AG10803 (cell line): ENCODE data around the gene ELSPBP1.

Experiments
- DNase-seq: peaks from one replicate; pipeline ENCODE4 v3.0.0; 2010; ENCODE audit warnings: low read depth
- H3K4me3 ChIP-seq: 2 replicates; pipeline ENCODE4 v1.5.1; 2011; ENCODE audit warnings: mild to moderate bottlenecking, low read length, control low read depth
- CTCF ChIP-seq: conservative IDR thresholded peaks from 2 replicates; pipeline ENCODE4 v1.5.1; 2011; ENCODE audit warnings: mild to moderate bottlenecking, low read length, control low read depth, inconsistent platforms

Gene ELSPBP1

GRCh38 chr19:48043675-48044258 lies 49.3 kb downstream of the ELSPBP1 start, which contains the start of gene CABP5:
TSS of gene CABP5 (minus strand) at chr19:48044079. CDS start at chr19:48043922, 157 bp downstream.
- TF ChIP-seq CTCF: no peak
- no peak within 1 kb of the TSS for H3K4me3 ChIP-seq
- no peak for DNase-seq

GRCh38 chr19:48044561-48044960 lies 50.1 kb downstream of the ELSPBP1 start:
- TF ChIP-seq CTCF: no peak
- no peak for DNase-seq
- no peak overlapping the region for H3K4me3 ChIP-seq

GRCh38 chr19:48051335-48052033 lies 57.1 kb downstream of the ELSPBP1 start:
- H3K4me3 ChIP-seq: no peak overlapping the region
- no peak for TF ChIP-seq CTCF
- DNase-seq: no peak

- DNase-seq: no peak
- H3K4me3 ChIP-seq: no peak overlapping the region
- TF ChIP-seq CTCF: no peak
These were observed 58.6 kb downstream of the ELSPBP1 start for GRCh38 chr19:48053076-48053475.

- no peak for TF ChIP-seq CTCF
- H3K4me3 ChIP-seq: no peak overlapping the region
- DNase-seq: no peak
These were observed 59.4 kb downstream of the ELSPBP1 start for GRCh38 chr19:48053856-48054255.

- no peak for DNase-seq
- no peak for TF ChIP-seq CTCF
- H3K4me3 ChIP-seq: no peak overlapping the region
These were observed 64.9 kb downstream of the ELSPBP1 start for GRCh38 chr19:48059331-48059730.

GRCh38 chr19:48060381-48060780 lies 65.9 kb downstream of the ELSPBP1 start:
- H3K4me3 ChIP-seq: no peak overlapping the region
- TF ChIP-seq CTCF: no peak
- DNase-seq: no peak
